ENCODE data around the gene GTF2A2.

GRCh38 chr15:59657635-59658125 lies 365 bp upstream of the GTF2A2 start:
- TF ChIP-seq, protein P1, sequence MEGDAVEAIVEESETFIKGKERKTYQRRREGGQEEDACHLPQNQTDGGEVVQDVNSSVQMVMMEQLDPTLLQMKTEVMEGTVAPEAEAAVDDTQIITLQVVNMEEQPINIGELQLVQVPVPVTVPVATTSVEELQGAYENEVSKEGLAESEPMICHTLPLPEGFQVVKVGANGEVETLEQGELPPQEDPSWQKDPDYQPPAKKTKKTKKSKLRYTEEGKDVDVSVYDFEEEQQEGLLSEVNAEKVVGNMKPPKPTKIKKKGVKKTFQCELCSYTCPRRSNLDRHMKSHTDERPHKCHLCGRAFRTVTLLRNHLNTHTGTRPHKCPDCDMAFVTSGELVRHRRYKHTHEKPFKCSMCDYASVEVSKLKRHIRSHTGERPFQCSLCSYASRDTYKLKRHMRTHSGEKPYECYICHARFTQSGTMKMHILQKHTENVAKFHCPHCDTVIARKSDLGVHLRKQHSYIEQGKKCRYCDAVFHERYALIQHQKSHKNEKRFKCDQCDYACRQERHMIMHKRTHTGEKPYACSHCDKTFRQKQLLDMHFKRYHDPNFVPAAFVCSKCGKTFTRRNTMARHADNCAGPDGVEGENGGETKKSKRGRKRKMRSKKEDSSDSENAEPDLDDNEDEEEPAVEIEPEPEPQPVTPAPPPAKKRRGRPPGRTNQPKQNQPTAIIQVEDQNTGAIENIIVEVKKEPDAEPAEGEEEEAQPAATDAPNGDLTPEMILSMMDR (IDR thresholded peaks at IDR 0.05) = no peak
- TF ChIP-seq EZH2 (IDR thresholded peaks at IDR 0.05) (no peak), EZH2phosphoT487 (IDR thresholded peaks at IDR 0.05) (no peak)

All from neural progenitor cell (in vitro differentiated cells).